SK-N-SH (cell line): ENCODE measurements around the gene RNMT. TPM values are rescaled to one million over a fixed set of nuclear protein-coding genes. Genes with fewer than 3 reads are reported as not detected.

Source experiments
- CTCF ChIA-PET: fragments of 300-600, 350-600 bp; formaldehyde crosslinking; extraction: SDS; loops from one replicate; lab custom pipeline; 2021; lab: Yijun Ruan, JAX
- POLR2A ChIA-PET: fragments of 350-600 bp; sonication (Branson Sonifier 250); formaldehyde crosslinking; extraction: SDS; loops from one replicate; lab custom pipeline; 2020; ENCODE audit warnings: antibody characterized with exemption, inconsistent platforms; lab: Yijun Ruan, JAX
- DNase-seq: peaks from one replicate; pipeline ENCODE4 v3.0.0; 2012
- H2AFZ ChIP-seq: fragments of 200-600 bp; sonication (generic); 2 replicates; pipeline ENCODE4 v1.8.1; 2016; ENCODE audit warnings: antibody characterized with exemption, mild to moderate bottlenecking, low read depth
- H3F3A ChIP-seq: fragments of 200-600 bp; sonication (generic); replicated peaks from 2 replicates; pipeline ENCODE3; 2016; ENCODE audit warnings: antibody characterized with exemption, mild to moderate bottlenecking; ENCODE audit not compliant: insufficient read depth
- H3K27ac ChIP-seq, 2 experiments: fragments of 200-500 bp in 1 of 2; fragments of 200-600 bp in 1 of 2; sonication (Bioruptor generic) in 1 of 2; sonication (generic), shearing (Covaris generic) in 1 of 2; 2 replicates each; pipeline versions ENCODE4 v1.5.1 to v1.6.1; 2014 to 2016; ENCODE audit warnings: low read depth in 2 of 2, inconsistent platforms in 1 of 2, low read length in 1 of 2, mild to moderate bottlenecking in 1 of 2, mixed read lengths in 1 of 2
- H3K27me3 ChIP-seq: fragments of 200-600 bp; sonication (generic), shearing (Covaris generic); 2 replicates; pipeline ENCODE4 v1.6.1; 2016; ENCODE audit warnings: mixed run types; ENCODE audit not compliant: insufficient read depth
- H3K36me3 ChIP-seq, 2 experiments: fragments of 200-500 bp in 1 of 2; fragments of 200-600 bp in 1 of 2; sonication (Bioruptor generic) in 1 of 2; sonication (generic) in 1 of 2; replicated peaks in 1 of 2; 2 replicates each; pipeline versions ENCODE3 to v1.5.1; 2014 to 2016; ENCODE audit warnings: low read length in 1 of 2, mild to moderate bottlenecking in 1 of 2; ENCODE audit not compliant: insufficient read depth in 2 of 2, control insufficient read depth in 1 of 2
- H3K4me1 ChIP-seq, 2 experiments: fragments of 200-500 bp in 1 of 2; fragments of 200-600 bp in 1 of 2; sonication (Bioruptor generic) in 1 of 2; sonication (generic), shearing (Covaris generic) in 1 of 2; 2 replicates each; pipeline versions ENCODE4 v1.5.1 to v1.6.1; 2014 to 2016; ENCODE audit warnings: low read depth in 1 of 2, low read length in 1 of 2, mixed run types in 1 of 2; ENCODE audit not compliant: insufficient read depth in 2 of 2, control insufficient read depth in 1 of 2
- H3K4me2 ChIP-seq: fragments of 200-600 bp; sonication (generic), shearing (Covaris generic); 2 replicates; pipeline ENCODE4 v1.6.1; 2017; ENCODE audit warnings: mixed run types
- H3K4me3 ChIP-seq, 2 experiments: fragments of 200-500 bp in 1 of 2; fragments of 200-600 bp in 1 of 2; sonication (Bioruptor generic) in 1 of 2; sonication (generic), shearing (Covaris generic) in 1 of 2; 2 replicates each; pipeline versions ENCODE4 v1.5.1 to v1.8.1; 2014 to 2016; ENCODE audit warnings: low read depth in 2 of 2, inconsistent platforms in 1 of 2, low read length in 1 of 2, mild to moderate bottlenecking in 1 of 2, mixed read lengths in 1 of 2, moderate library complexity in 1 of 2
- H3K79me2 ChIP-seq: fragments of 200-600 bp; sonication (generic); 2 replicates; pipeline ENCODE4 v1.8.1; 2017; ENCODE audit warnings: mild to moderate bottlenecking; ENCODE audit not compliant: insufficient read depth
- H3K9ac ChIP-seq: fragments of 200-600 bp; sonication (generic); 2 replicates; pipeline ENCODE4 v1.6.1; 2017; ENCODE audit warnings: mixed run types
- H3K9me2 ChIP-seq: fragments of 200-600 bp; sonication (generic); 2 replicates; pipeline ENCODE4 v1.6.1; 2017; ENCODE audit warnings: mixed run types
- H3K9me3 ChIP-seq: fragments of 200-600 bp; sonication (generic); 2 replicates; pipeline ENCODE4 v1.6.1; 2017; ENCODE audit warnings: mixed run types, mild to moderate bottlenecking, moderate library complexity
- H4K20me1 ChIP-seq: fragments of 200-600 bp; sonication (generic); 2 replicates; pipeline ENCODE4 v1.6.1; 2017; ENCODE audit warnings: mild to moderate bottlenecking, mixed run types; ENCODE audit not compliant: insufficient read depth
- CHD2 ChIP-seq: fragments of 150-350 bp; IDR thresholded peaks from 2 replicates; pipeline ENCODE4 v1.6.1; 2018; ENCODE audit warnings: low read length; ENCODE audit not compliant: partially characterized antibody
- CTCF ChIP-seq: fragments of 200-600 bp; sonication (generic); IDR thresholded peaks from 2 replicates; pipeline ENCODE4 v1.6.1; 2017; ENCODE audit warnings: antibody characterized with exemption, mild to moderate bottlenecking, moderate library complexity
- FOSL2 ChIP-seq: IDR thresholded peaks from 2 replicates; pipeline ENCODE4 v1.4.0; 2012; ENCODE audit warnings: low read depth, mild to moderate bottlenecking, moderate library complexity, borderline replicate concordance
- GABPA ChIP-seq: IDR thresholded peaks from 2 replicates; pipeline ENCODE4 v1.4.0; 2012; ENCODE audit warnings: low read depth, mild to moderate bottlenecking
- JUND ChIP-seq: IDR thresholded peaks from 2 replicates; pipeline ENCODE4 v1.4.0; 2012
- MXI1 ChIP-seq: IDR thresholded peaks from 2 replicates; pipeline ENCODE4 v1.6.1; 2012; ENCODE audit warnings: mild to moderate bottlenecking, low read depth, low read length, improper control_type of control experiment
- NFIC ChIP-seq: IDR thresholded peaks from 2 replicates; pipeline ENCODE4 v1.4.0; 2012; ENCODE audit warnings: borderline replicate concordance
- NRF1 ChIP-seq: IDR thresholded peaks from 2 replicates; pipeline ENCODE4 v1.6.1; 2012; ENCODE audit warnings: low read depth, mild to moderate bottlenecking, low read length
- RCOR1 ChIP-seq: fragments of 150-350 bp; IDR thresholded peaks from 2 replicates; pipeline ENCODE4 v1.6.1; 2017; ENCODE audit warnings: antibody characterized with exemption, low read length
- RXRA ChIP-seq: IDR thresholded peaks from 2 replicates; pipeline ENCODE4 v1.4.0; 2012; ENCODE audit warnings: low read depth, mild to moderate bottlenecking, borderline replicate concordance
- SIN3A ChIP-seq: IDR thresholded peaks from 2 replicates; pipeline ENCODE4 v1.6.1; 2012; ENCODE audit warnings: low read depth, mild to moderate bottlenecking, low read length, moderate library complexity, borderline replicate concordance
- SMC3 ChIP-seq: IDR thresholded peaks from 2 replicates; pipeline ENCODE4 v1.6.1; 2012; ENCODE audit warnings: low read depth, low read length, improper control_type of control experiment
- TAF1 ChIP-seq: IDR thresholded peaks from 2 replicates; pipeline ENCODE4 v1.6.1; 2012; ENCODE audit warnings: low read depth, mild to moderate bottlenecking, low read length, moderate library complexity, borderline replicate concordance
- TCF12 ChIP-seq: IDR thresholded peaks from 2 replicates; pipeline ENCODE4 v1.4.0; 2012
- TEAD4 ChIP-seq: IDR thresholded peaks from 2 replicates; pipeline ENCODE4 v1.4.0; 2012; ENCODE audit warnings: mild to moderate bottlenecking, borderline replicate concordance; ENCODE audit not compliant: insufficient read depth
- YY1 ChIP-seq: IDR thresholded peaks from 2 replicates; pipeline ENCODE4 v1.4.0; 2012; ENCODE audit warnings: low read depth, mild to moderate bottlenecking
- ZBTB33 ChIP-seq: IDR thresholded peaks from 2 replicates; pipeline ENCODE4 v1.4.0; 2012; ENCODE audit warnings: low read depth, borderline replicate concordance
- WGBS: methylation state at CpG from one replicate; pipeline ENCODE4 v1.1.6; 2017; ENCODE audit warnings: low lambda C conversion rate; 5-methylcytosine and 5-hydroxymethylcytosine counted together
- polyA plus RNA-seq, 3 experiments: library from polyadenylated mRNA; depleted of rRNA; stranded (reverse); fragments of >200 nt; gene quantifications; 2 replicates each; pipeline ENCODE4 v1.2.3, GENCODE V29; 2012
- TF ChIP-seq, protein P1 (sequence below): fragments of 150-350 bp; IDR thresholded peaks from 2 replicates; pipeline ENCODE4 v1.6.1; 2017; ENCODE audit warnings: antibody characterized with exemption, low read length, low read depth, borderline replicate concordance
- TF ChIP-seq, protein P2 (sequence below): IDR thresholded peaks from 2 replicates; pipeline ENCODE4; 2012
- TF ChIP-seq, protein P3 (sequence below): IDR thresholded peaks from 2 replicates; pipeline ENCODE4 v1.4.0; 2012; ENCODE audit warnings: low read depth

RNMT gene
- polyA plus RNA-seq, 1 of the 3 experiments (the other 2 are of a cell fraction), result 12.7 TPM

DNA sequence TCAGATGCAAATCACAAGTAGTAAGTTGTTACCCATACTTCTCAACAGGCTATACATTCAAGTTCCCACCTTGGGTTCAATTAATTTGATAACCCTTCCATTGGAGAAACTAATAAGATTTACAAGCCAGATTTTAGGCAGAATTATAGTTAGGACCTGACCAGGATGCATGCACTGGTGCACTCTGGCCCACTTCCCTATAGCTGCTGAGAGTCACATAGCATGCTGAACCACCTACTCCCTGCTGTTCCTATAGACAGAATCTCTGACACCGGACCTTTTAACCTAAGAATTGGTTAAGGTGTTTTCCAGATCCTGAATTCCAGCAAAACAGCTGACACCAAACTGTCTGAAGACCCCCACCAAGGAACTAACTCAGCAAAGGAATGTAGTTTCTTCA lies 26.3 kb upstream of the RNMT start:
- TF ChIP-seq YY1, result no peak
- no peak for TF ChIP-seq MXI1
- TF ChIP-seq SIN3A, result no peak
- TF ChIP-seq TEAD4, result no peak
- TF ChIP-seq CTCF, result no peak
- no peak for TF ChIP-seq TCF12
- TF ChIP-seq NFIC, result no peak
- TF ChIP-seq JUND, result no peak
- TF ChIP-seq, protein P1, sequence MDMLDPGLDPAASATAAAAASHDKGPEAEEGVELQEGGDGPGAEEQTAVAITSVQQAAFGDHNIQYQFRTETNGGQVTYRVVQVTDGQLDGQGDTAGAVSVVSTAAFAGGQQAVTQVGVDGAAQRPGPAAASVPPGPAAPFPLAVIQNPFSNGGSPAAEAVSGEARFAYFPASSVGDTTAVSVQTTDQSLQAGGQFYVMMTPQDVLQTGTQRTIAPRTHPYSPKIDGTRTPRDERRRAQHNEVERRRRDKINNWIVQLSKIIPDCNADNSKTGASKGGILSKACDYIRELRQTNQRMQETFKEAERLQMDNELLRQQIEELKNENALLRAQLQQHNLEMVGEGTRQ, result no peak
- TF ChIP-seq, protein P2, sequence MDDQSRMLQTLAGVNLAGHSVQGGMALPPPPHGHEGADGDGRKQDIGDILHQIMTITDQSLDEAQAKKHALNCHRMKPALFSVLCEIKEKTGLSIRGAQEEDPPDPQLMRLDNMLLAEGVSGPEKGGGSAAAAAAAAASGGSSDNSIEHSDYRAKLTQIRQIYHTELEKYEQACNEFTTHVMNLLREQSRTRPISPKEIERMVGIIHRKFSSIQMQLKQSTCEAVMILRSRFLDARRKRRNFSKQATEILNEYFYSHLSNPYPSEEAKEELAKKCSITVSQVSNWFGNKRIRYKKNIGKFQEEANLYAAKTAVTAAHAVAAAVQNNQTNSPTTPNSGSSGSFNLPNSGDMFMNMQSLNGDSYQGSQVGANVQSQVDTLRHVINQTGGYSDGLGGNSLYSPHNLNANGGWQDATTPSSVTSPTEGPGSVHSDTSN, result no peak
- no peak for TF ChIP-seq ZBTB33
- TF ChIP-seq SMC3, result no peak
- no peak for TF ChIP-seq TAF1
- TF ChIP-seq, protein P3, sequence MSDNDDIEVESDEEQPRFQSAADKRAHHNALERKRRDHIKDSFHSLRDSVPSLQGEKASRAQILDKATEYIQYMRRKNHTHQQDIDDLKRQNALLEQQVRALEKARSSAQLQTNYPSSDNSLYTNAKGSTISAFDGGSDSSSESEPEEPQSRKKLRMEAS, result no peak
- no peak for TF ChIP-seq FOSL2
- no peak for TF ChIP-seq GABPA
- TF ChIP-seq RCOR1, result no peak
- no peak for TF ChIP-seq RXRA
- TF ChIP-seq CHD2, result no peak
- TF ChIP-seq NRF1, result no peak
- peaks cover 0 to 17% of the 10 kb centered on the region in 2 experiments for H3K36me3 ChIP-seq
- H3K27ac ChIP-seq, result no peak overlapping the region
- no peak for DNase-seq
- H3K9me2 ChIP-seq, result no peaks in the 10 kb centered on the region
- no peaks in the 10 kb centered on the region for H3K27me3 ChIP-seq
- no peaks in the 10 kb centered on the region for H3F3A ChIP-seq
- ChIA-PET CTCF (interaction anchor here (1.2 kb wide), 1 partner anchor 11 kb away, joined by 4 read pairs; no protein-coding TSS in a partner anchor), POLR2A (no interaction called here)
- H2AFZ ChIP-seq, result no peak overlapping the region
- peaks cover 19% of the 10 kb centered on the region for H3K9me3 ChIP-seq
- no peak overlapping the region for H3K9ac ChIP-seq
- H3K79me2 ChIP-seq, result peaks cover 65% of the 10 kb centered on the region
- no peaks in the 10 kb centered on the region for H4K20me1 ChIP-seq
- no peaks in the 10 kb centered on the region for H3K4me1 ChIP-seq
- no peak overlapping the region for H3K4me2 ChIP-seq
- H3K4me3 ChIP-seq, result no peak overlapping the region
- 100% methylated on average over 1 of the region's 1 CpG for WGBS
